HG02852 (cell line): ENCODE data around the gene S100P.
"Not testable (repeated sequence)": the region's sequence is repeated elsewhere in the genome, so short reads cannot be mapped to it uniquely, and the experiment has no call there.

Source experiments
- ATAC-seq: cut with Tn5 transposase; IDR thresholded peaks from one replicate; pipeline ENCODE4 v1.9.1; 2021; ENCODE audit warnings: mild to moderate bottlenecking, moderate library complexity; ENCODE audit not compliant: unreplicated experiment

Gene S100P

DNA sequence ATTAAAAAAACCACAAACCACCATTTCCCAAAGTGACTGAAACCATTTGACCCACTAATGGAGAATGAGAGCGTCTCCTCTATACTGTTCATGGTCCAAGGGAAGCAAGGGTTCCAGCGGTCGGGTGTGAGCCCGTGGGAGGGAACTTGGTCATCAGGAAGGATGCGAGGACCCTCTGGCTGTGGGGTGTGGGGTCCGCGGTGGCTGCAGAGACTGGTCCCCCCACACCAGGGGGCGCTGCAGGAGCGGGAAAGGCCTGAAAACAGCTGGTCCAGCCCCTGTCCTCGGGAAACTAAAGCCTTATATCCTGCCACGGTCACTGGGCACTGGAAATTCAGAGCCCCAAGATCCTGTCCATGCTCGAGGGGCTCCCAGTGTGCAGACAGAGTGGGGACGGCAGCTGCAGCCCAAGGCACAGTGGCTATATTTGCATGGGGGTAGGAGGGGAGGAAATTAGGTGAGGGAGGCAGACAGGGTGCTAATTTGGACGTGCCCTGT lies 26.6 kb downstream of the S100P start:
- no peak for ATAC-seq

DNA sequence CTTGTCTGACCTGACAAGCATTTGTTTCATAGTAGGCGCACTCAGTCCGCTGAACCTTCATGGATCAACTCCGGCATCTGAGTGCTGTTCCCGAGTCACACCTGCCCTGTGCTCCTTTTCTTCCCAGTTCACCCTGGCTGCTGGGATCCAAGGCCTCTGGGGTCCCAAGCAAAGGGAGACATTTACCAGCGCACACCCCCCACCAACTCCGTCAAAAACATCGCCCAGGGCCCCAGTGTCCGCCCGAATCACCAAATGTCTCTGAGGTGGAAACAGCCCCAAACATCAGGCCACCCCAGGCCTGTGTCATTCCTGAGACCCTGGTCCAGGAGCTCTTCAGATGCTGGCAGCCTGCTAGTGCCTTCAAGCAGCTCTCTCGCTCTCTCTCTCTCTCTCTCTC lies 27.4 kb downstream of the S100P start:
- no peak for ATAC-seq

DNA sequence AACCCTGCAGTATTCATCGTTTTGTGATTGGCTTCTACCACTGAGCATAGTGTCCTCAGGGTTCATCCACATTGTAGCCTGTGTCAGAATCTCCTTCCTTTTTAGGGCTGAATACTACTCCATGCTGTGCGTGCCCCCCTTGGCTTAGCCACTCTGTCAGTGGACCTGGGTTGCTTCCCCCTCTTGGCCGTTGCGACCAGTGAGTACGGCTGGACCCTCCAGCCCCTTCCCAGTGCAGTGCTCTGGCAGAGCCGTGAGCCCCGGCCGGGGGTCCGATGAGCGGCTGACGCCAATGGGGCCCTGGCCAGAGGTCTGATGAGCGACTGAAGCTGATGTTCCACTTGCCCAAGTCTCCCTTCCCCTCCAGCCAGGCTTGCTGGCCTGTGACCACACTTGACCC lies 29.2 kb downstream of the S100P start:
- ATAC-seq, result no peak

DNA sequence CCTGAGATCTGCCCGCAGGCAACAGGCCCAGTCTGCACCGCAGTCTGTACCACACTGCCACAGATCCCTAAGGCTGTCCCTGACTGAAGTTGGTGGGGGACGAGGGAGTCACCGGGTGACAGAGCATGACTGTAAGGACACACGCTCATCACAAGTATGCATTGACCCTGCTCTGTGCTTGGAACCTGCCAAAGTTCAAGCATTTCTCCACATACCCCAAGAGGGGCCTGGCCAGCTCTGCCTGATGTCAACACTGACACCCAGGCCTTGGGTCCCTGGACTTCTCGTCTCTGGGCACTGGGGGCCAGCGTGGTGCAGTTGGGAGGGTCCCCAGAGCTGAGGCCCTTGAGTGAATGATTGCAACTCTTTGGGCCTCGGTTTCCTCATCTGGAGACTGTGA lies 30.2 kb downstream of the S100P start:
- ATAC-seq, result no peak

DNA sequence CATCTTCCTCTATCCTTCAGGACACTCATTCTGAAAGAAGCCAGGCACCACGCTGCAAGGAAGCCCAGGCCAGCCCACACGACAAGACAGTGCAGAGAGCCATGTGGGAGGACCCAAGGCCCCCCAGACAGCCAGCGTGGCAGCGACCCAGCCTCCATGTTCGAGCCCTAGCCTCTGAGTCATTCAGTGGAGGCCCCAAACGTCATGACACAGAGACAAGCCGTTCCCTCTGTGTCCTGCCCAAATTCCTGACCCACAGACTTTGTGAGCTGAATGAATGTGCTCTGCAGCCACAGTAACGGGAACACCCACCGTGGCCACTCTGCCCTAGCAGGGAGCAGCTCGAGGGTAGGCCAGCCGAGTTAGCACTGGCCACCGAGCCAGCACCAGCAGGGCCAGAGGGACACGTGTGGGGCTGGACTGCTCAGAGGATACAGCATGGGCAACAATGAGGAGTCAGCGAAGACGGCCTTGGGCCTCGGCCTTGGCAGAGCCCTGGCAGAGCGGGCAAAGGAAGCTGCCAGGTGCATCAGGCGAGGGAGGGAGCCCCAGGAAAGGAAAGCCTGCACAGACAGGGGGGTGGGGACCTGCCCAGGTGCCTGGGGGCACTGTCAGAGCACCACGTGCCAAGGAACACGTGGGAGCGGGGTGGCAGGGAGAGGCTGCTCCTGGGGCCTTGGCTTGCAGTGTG lies 30.9 kb downstream of the S100P start:
- no peak for ATAC-seq

DNA sequence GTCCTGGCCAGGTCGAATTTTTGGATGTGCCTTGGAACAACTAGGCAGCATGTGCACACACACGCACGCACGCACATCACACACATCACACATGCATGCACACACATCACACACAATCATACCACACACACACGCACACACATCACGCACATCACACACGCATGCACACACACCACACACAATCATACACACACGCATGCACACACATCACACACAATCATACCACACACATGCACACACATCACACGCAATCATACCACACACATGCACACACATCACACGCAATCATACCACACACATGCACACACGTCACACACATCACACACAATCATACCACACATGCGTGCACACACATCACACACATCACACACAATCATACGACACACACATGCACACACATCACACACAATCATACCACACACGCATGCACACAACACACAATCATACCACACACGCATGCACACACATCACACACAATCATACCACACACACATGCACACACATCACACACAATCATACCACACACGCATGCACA lies 31.8 kb downstream of the S100P start:
- not testable (repeated sequence) for ATAC-seq

DNA sequence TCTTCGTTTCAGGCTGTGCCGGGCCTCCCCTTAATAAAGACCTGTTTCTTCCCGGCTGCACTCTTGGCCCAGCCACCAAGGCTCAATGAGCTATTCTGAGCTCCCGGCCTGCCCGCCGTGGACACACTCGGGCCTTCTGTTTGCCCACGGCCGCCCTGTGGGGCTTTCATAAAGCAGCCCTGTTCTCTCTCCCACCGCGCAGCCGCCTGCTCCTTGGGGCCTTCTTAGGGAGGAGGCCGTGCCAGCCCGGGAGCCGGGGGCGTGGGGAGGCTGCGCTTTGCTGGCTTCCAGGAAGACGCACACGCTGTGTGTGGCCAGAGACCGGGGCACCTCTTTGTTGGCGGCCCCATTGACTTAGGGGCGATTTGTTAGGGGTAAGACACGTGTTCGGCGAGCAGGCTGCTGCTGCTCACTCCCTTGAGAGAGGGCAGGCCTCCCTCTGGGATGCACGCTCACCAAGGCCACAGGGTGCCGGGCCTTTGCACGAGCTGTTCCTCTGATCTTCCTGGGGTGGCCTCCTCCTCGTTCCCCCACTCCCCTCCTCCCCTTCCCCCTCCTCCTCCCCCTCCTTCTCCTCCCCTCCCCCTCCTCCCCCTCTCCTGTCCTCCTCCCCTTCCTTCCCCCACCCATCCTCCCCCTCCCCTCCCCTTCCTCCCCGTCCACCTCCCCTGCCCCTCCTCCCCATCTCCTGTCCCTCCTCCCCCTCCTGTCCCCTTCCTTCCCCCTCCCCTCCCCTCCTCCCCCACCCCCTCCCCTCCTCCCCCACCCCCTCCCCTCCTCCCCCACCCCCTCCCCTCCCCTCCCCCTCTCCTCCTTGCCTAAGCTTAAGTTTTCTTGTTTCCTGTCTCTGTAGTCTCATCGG lies 33.6 kb downstream of the S100P start:
- ATAC-seq, result no peak

DNA sequence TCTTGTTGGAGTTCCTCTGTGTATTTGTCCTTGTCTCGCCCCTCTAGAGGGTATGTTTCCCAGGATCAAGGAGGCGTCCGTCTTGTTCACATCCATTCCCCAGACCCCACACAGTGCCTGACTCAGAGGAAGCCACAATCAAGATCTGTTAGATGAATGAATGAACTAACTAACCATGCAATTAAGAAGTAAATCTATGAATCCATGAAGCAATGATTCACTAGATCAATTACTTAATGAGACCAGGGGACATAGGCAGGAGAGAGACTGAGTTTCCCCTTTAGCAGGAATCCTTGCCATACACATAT lies 34.2 kb downstream of the S100P start:
- no peak for ATAC-seq

DNA sequence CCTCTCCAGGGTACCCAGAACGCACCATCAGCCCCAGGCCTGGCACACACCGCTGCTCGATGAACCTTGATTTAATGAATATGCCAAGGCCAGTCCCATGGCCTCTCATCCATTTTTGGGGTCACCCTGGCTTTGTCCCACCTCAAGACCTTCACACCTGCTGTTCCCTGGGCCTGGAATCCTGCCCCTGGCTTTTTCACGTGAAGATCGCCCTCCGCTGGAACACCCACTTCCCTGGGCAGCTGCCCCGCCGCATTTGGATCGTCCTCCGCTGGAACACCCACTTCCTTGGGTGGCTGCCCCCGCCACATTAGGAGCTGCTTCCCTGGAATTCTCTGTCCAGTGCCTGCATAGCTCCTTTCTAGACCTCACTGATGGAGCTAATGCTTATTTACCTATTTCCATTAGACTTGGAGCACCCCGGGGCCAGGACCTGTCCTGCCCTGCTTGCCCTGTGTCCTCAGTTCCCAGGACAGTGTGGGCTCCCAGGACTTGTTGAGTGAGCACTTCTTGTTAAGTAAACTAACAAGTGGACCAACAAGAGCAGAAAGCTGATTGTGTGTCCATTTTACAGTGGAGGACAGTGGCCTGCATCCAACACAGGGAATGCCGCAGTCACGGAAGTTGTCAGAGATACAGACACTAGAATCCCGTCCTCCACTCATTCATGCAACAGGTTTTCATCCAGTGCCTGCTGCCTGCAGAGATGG lies 34.8 kb downstream of the S100P start:
- no peak for ATAC-seq

DNA sequence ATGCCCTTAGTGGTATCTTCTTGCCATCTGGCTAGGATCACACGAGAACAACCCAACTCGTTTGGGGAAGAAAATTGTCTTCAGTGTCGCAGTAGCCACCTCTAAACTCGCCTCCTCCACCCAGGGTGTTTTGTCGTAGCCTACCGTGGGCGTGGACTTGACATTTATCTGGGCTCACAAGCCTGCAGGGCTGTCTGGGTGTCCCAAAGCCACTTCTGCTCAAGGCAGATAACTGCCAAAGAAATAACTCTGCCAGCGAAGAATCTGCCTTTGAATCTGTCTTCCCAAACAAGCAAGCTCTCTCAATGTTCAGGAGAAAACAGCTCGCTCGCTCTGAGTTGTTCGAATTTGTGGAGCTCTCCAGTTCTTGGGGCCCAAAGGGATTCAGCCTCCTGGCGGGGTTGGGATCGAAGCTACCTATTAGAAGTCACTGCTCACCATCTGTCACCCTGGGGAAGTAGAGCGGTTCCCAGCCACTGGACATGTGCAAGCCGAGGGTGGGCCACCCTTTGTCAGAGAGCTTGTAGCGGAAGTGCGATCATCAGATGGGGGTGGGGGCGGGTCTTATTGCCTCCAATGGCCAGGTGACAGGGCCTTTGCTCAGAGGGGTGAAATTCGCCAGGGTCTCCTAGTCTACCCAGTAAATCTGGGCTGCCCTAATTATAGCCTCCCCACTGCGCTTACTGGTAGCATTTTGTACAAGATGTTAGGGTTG lies 37.1 kb downstream of the S100P start:
- no peak for ATAC-seq

DNA sequence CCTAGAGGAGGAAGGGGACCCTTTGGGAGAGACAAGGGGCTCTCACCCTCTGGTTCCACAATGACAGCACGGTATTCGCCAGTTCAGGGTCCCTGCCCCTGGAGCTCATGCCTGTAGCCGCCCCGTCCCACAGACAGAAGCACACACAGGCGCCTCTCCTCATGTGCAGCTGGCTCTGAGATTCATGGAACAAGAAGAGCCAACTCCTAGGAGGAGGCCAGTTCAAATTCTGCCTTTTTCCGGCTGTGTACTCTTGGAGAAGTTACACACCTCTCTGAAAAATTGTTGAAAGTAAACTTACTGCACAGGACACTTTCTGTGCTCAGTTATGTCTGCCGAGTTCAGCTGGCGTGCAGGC lies 37.6 kb downstream of the S100P start:
- ATAC-seq, result no peak

DNA sequence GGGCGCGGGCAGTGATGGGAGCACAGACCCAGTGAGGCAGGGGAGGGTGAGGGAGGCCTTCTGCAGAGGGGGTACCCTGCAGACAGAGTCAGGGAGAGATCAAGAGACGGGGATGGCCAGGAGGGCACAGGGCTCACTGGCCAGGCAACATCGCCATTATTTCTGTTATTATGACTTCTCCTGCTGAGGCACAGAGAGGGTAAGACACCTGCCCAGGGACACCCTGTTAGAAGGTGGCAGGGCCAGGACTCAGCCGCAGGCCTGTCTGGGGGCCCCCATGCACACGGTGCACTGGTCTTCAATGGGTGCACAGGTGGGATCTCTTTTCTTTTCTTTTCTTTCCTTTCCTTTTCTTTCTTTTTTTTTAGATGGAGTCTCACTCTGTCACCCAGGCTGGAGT lies 38.1 kb downstream of the S100P start:
- no peak for ATAC-seq

DNA sequence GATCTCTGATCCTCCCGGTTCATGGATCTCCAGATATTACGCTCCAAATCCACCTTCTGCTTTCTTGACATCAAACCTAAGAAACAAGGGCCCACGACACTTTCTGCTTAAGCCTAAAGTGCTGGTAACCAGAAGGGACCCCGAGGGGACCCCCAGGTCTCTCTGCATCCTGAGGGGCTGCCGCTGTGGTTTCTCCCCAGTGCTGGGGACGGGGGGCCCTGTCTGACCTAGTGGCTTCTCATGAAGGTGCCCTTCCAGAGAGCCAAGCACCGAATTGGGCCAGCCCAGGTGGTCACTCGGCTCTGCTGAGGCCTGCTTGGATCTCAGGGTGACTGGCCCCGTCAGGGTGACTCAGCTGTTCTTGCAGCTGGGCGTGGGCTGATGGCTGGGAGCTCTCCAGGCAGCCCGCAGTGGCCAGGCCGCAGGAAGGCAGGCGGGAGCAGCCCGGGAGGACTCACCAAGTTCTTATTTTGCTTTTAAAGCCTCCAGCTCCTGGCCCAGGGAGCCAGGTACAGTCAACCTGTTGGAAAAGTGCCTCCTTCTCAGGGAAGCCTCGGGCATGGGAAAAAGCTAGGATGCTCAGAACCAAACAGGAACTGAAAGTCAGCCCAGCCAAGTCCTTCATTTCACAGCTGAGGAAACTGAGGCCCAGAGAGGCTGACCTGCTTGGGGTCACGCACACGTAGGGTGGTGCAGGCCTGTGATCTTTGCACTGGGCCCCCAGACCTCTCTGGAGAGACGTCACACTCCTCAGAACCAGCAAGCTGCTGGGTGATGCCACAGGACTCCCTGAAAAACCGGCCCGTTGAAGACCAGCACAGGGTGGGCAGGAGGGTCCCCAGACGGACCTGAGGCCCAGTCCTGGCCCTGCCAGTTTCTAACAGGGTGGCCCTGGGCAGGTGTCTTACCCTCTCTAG lies 39.0 kb downstream of the S100P start:
- ATAC-seq, result no peak

DNA sequence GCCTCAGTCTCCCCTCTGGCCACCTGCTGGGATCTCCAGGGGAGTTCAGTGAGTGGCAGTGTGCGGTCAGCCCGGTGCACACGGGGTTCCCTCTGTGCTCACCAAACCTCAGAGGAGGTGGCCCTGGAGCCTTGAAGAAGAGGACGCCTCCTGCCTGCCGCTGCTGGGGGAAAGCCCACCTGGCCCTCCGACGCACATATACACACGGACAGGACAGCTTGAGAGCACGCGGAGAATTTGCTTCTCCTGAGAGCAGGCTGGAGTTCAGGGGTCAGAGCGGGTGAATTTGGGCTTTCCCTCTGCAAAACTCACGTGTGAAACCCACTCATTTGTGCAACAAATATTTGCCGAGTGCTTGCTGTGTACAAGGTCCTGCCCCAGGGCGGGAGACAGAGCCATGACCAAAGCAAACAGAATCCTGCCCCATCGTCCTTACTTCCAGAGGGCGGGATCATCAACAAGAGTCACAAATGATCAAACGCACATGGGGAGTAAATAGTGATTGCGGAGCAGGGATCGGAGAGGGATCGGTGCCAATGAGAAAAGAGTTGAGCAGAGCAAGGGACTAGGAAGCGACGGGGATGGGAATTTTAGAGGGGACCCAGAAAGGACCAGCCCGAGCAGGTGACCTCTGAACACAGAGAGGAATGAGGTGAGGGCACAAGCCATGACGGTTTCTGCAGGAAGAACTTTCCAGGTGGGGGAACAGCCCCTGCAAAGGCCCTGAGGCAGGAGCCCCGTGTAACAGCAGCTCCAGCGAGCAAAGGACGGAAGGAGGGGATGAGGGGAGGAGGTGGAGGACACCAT lies 39.9 kb downstream of the S100P start:
- no peak for ATAC-seq

DNA sequence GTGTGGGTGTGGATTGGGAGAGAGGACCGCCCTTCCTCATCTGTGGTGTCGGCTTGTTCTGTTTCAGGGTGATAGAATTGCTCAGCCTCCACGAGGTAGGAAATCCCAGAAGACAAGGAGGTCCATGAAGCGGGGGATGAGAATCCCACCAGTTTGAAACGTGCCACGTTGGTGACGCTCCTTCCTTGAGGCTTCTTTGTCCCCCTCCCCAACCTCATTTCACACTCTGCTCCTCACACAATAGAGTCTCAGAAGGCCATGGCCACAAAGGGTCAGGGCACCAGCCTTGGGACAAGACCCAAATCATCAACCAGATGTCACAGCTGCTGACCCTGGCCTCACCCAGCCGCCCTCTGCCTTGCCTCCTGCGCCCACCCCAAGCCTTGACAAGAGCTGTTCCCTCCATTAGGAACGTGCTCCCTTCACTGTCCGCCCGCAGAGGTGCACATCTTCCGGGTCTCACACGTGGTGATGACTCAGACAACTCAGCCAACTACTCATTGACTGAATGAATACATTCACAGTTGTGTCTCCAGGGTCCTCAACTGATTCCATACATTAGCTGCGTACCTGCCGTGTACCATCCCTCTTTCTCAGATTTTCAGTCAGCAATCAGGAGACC lies 40.6 kb downstream of the S100P start:
- ATAC-seq, result no peak

DNA sequence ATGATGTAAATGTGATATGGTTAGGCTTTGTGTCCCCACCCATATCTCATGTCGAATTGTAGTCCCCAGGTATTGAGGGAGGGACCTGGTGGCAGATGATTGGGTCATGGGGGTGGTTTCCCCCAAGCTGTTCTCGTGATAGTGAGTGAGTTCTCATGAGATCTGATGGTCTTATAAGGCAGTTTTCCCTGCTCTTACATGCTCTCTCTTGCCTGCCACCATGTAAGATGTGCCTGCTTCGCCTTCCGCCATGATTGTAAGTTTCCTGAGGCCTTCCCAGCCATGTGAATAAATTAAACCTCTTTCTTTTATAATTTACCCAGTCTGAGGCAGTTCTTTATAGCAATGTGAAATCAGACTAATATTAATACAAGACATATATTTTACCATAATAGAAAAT lies 46.2 kb downstream of the S100P start:
- no peak for ATAC-seq

DNA sequence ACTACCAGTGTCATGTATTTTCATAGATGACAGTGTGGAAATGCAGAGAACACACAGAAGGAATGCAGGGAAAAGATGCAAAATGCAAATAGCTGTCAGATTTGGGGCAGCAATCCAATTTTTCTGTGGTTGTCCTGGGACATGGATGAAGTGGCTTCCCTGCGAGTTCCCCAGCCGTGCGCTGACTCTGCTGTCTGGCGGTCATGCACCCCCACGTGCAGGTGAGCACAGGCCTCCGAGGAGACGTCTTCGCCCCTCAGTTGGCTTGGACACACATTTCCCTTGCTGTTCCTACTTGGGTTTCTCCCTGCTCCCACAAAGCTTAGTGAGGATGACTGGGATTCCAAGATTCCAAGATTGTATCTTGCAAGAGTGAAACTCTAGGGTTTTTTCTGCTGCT lies 46.7 kb downstream of the S100P start:
- no peak for ATAC-seq

DNA sequence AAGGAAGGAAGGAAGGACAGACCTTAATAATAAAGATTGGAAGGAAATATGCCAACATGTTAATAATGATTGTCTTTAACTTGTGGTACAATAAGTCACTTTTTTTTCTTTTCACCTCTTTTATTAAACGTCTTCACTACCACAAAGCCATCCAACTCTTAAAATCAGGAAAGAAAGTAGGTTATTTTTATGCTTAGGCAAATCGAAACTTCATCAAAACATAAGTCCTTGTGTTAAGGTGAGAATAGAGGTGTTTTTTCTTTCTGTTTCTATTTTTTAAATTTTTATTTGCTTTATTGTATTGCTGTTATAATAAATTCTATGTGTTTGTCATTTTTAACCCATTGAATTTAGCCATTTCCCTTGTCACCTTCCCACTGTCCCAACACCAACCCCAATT lies 48.8 kb downstream of the S100P start:
- ATAC-seq, result no peak

DNA sequence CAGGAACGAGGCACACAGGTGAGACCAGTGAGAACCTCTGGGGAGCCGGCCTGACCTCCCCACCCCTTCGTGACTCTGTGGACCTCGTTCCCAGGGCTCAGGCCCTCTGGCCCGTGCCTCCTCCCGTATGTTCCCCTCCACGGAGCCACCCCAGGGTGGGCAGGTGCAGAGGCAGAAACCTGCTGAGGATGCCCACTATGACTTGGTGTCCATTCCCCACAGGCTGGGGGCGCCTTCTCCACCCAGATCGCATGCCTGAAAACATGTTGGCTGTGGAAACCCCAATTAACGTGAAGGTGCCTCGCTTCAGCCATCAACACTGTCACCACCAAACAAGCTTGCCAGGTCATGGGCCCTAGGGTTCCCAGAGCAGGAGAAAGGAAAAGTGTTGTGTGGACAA lies 49.3 kb downstream of the S100P start:
- no peak for ATAC-seq
